ENCODE measurements around the gene KCTD20. TPM values are rescaled to one million over a fixed set of nuclear protein-coding genes. Genes with fewer than 3 reads are reported as not detected.

Gene KCTD20
- total and polyA plus RNA-seq, 2 of the 13 experiments (the other 11 are each of a cell fraction or from before 2014, with no cell fraction given), result 52.7 to 67.1 TPM

DNA sequence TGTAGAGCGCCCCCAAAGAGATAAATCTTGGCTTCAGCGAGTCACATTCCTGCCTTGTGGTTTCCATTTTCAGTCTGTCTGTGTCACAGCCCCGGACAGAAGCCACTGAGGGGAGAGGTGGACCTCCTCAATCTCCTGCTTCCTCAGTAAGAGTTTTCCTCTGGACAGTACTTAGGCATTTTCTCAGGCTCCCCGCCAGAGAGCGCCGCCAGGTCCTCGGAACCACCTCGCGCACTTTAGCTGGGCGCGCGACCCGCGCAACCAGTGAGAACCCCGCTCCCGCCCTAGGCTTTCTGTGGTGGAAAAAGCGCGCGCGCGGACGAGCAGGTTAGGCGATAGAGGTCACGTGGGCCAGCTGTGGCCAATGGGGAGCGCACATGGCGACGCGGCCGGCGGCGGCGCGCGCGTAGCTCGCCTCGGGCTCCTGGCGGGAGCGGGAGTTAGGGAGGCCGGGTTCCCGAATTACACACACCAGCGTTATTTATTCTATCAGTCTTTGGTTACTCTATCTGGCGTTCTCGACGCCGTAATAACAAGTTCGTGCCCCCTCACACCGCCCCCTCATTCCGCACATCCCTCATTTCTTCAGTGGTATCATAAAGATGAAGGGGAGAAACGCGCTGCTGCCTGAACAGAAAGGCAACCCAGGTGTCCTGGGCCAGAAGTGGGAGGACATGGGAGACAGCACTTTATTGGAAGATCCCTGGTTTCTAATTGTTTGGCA is 19.5 kb upstream of the KCTD20 start (continued):
- TF ChIP-seq, protein P1, sequence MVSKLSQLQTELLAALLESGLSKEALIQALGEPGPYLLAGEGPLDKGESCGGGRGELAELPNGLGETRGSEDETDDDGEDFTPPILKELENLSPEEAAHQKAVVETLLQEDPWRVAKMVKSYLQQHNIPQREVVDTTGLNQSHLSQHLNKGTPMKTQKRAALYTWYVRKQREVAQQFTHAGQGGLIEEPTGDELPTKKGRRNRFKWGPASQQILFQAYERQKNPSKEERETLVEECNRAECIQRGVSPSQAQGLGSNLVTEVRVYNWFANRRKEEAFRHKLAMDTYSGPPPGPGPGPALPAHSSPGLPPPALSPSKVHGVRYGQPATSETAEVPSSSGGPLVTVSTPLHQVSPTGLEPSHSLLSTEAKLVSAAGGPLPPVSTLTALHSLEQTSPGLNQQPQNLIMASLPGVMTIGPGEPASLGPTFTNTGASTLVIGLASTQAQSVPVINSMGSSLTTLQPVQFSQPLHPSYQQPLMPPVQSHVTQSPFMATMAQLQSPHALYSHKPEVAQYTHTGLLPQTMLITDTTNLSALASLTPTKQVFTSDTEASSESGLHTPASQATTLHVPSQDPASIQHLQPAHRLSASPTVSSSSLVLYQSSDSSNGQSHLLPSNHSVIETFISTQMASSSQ (IDR thresholded peaks at IDR 0.05; ENCODE audit: low read depth), result no peak
- TF ChIP-seq, protein P1 (CRISPR knock-in tag; IDR thresholded peaks at IDR 0.05; ENCODE audit: borderline replicate concordance), result no peak
- TF ChIP-seq RELA (CRISPR knock-in tag; IDR thresholded peaks at IDR 0.05) (no peak; the same call in 1 of the 2 replicates), KDM4B (CRISPR knock-in tag; IDR thresholded peaks at IDR 0.05) (peak; percentile 77; the same call in 1 of the 2 replicates), TBX2 (CRISPR knock-in tag; IDR thresholded peaks at IDR 0.05; ENCODE audit: borderline replicate concordance) (peak; percentile 88), POLR2A (IDR thresholded peaks at IDR 0.05; ENCODE audit: insufficient read depth in 1 of 2, low read depth in 2 of 2, low read length in 2 of 2) (peak; percentile 43 to 75; a peak in 3 of 4 replicates), MEF2D (CRISPR knock-in tag; IDR thresholded peaks at IDR 0.05) (peak; percentile 70), NBN (conservative IDR thresholded peaks at IDR 0.05) (no peak), SRF (IDR thresholded peaks at IDR 0.05; ENCODE audit: low read depth, low read length) (peak; percentile 53; the same call in 1 of the 2 replicates), MEIS2 (CRISPR knock-in tag; IDR thresholded peaks at IDR 0.05) (0 out of 2 replicates have a peak, but pooled peaks have one; percentile 15), ARNTL (CRISPR knock-in tag; IDR thresholded peaks at IDR 0.05) (no peak; the same call in 1 of the 2 replicates)
- TF ChIP-seq, protein P2, sequence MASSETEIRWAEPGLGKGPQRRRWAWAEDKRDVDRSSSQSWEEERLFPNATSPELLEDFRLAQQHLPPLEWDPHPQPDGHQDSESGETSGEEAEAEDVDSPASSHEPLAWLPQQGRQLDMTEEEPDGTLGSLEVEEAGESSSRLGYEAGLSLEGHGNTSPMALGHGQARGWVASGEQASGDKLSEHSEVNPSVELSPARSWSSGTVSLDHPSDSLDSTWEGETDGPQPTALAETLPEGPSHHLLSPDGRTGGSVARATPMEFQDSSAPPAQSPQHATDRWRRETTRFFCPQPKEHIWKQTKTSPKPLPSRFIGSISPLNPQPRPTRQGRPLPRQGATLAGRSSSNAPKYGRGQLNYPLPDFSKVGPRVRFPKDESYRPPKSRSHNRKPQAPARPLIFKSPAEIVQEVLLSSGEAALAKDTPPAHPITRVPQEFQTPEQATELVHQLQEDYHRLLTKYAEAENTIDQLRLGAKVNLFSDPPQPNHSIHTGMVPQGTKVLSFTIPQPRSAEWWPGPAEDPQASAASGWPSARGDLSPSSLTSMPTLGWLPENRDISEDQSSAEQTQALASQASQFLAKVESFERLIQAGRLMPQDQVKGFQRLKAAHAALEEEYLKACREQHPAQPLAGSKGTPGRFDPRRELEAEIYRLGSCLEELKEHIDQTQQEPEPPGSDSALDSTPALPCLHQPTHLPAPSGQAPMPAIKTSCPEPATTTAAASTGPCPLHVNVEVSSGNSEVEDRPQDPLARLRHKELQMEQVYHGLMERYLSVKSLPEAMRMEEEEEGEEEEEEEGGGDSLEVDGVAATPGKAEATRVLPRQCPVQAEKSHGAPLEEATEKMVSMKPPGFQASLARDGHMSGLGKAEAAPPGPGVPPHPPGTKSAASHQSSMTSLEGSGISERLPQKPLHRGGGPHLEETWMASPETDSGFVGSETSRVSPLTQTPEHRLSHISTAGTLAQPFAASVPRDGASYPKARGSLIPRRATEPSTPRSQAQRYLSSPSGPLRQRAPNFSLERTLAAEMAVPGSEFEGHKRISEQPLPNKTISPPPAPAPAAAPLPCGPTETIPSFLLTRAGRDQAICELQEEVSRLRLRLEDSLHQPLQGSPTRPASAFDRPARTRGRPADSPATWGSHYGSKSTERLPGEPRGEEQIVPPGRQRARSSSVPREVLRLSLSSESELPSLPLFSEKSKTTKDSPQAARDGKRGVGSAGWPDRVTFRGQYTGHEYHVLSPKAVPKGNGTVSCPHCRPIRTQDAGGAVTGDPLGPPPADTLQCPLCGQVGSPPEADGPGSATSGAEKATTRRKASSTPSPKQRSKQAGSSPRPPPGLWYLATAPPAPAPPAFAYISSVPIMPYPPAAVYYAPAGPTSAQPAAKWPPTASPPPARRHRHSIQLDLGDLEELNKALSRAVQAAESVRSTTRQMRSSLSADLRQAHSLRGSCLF (CRISPR knock-in tag; IDR thresholded peaks at IDR 0.05; ENCODE audit: borderline replicate concordance), result no peak
- TF ChIP-seq, protein P3, sequence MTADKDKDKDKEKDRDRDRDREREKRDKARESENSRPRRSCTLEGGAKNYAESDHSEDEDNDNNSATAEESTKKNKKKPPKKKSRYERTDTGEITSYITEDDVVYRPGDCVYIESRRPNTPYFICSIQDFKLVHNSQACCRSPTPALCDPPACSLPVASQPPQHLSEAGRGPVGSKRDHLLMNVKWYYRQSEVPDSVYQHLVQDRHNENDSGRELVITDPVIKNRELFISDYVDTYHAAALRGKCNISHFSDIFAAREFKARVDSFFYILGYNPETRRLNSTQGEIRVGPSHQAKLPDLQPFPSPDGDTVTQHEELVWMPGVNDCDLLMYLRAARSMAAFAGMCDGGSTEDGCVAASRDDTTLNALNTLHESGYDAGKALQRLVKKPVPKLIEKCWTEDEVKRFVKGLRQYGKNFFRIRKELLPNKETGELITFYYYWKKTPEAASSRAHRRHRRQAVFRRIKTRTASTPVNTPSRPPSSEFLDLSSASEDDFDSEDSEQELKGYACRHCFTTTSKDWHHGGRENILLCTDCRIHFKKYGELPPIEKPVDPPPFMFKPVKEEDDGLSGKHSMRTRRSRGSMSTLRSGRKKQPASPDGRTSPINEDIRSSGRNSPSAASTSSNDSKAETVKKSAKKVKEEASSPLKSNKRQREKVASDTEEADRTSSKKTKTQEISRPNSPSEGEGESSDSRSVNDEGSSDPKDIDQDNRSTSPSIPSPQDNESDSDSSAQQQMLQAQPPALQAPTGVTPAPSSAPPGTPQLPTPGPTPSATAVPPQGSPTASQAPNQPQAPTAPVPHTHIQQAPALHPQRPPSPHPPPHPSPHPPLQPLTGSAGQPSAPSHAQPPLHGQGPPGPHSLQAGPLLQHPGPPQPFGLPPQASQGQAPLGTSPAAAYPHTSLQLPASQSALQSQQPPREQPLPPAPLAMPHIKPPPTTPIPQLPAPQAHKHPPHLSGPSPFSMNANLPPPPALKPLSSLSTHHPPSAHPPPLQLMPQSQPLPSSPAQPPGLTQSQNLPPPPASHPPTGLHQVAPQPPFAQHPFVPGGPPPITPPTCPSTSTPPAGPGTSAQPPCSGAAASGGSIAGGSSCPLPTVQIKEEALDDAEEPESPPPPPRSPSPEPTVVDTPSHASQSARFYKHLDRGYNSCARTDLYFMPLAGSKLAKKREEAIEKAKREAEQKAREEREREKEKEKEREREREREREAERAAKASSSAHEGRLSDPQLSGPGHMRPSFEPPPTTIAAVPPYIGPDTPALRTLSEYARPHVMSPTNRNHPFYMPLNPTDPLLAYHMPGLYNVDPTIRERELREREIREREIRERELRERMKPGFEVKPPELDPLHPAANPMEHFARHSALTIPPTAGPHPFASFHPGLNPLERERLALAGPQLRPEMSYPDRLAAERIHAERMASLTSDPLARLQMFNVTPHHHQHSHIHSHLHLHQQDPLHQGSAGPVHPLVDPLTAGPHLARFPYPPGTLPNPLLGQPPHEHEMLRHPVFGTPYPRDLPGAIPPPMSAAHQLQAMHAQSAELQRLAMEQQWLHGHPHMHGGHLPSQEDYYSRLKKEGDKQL (CRISPR knock-in tag; IDR thresholded peaks at IDR 0.05; ENCODE audit: low read depth), result no peak

Measured in HepG2 (cell line).